Measurements from ENCODE around the gene BMPR1B. TPM values are rescaled to one million over a fixed set of nuclear protein-coding genes. Genes with fewer than 3 reads are reported as not detected.
"Not testable (repeated sequence)": the region's sequence is repeated elsewhere in the genome, so short reads cannot be mapped to it uniquely, and the experiment has no call there.

The BMPR1B gene
- total RNA-seq, 1 experiment from 2014 or later = 0.07 TPM

GRCh38 chr4:95027905-95028618, 270.3 kb downstream of the BMPR1B start:
- DNase-seq (ENCODE audit: low read depth) = no peak

DNA sequence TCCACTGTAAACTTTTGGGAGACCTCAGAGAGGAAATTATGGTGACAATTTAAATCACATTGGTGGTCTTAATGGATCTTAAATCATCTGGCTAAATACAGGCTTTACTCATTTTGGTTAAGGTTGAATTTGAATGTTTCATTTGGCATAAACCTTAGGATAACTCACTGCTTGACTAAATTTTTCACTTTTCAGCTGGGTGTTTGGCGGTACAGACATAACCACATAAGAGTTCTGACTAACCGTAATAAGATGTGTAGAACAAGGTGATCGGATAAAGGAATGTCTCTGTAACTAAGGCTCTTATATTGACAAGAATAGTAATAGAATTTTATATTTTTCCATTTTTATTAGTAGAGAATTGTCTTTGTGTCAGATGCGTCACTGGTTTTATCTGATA, 281.0 kb downstream of the BMPR1B start:
- DNase-seq (ENCODE audit: low read depth) = no peak

DNA sequence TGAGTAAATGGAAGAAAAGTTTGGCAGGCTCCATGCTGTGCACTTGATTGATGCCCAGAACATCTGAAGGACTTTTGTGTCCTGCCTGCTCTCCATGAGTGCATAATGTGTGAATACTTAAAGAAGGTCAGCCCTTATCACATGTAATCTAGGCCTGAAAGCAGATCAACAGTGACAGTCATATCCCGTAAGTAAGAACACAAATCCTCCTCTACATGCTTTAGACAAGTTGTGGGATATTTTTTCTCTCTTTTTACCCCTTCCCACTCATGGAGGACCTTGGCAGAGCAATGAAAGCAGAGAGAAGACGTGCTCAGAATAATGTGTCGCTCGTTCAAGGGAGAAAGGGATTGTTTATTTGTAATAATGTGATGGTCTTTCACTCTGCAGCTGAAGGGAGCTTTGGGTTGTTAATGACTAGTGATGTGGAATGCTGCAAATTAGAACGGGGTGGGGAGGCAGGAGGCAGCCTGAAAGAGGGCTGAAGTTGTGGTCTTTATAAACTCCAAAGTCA, 286.6 kb downstream of the BMPR1B start:
- DNase-seq (ENCODE audit: low read depth) = no peak

DNA sequence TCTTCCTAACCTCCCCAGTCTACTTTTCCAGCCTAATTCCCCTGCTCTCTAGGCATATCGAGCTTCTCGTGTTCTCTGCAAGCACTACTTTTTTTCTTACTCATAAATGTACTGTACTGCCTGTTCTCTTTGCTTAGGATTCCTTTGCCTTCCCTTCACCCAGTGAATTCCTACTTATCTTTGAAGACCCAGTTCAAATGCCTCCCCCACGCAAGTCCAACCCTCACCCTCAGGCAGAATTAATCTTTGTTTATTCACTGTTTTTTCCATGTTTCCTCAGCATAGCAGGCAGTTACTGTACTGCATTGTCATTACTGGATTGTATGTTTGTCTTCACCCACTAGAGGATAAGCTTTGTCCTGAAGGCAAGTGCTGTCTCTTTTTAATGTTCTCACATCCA, 287.7 kb downstream of the BMPR1B start:
- peak; percentile 2 for DNase-seq (ENCODE audit: low read depth)

DNA sequence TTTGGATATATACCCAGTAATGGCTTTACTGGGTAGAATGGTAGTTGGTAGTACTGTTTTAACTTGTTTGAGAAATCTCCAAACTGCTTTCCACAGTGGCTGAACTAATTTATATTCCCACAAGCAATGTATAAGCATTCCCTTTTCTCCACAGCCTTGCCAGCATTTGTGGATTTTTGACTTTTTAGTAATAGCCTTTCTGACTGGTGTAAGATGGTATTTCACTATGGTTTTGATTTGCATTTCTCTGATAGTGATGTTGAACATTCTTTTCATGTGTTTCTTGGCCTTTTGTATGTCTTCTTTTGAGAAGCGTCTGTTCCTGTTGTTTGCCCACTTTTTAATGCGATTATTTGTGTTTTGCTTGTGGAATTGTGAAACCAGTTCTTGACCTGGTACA, 290.5 kb downstream of the BMPR1B start:
- no peak for DNase-seq (ENCODE audit: low read depth)

GRCh38 chr4:95049551-95050233, 291.9 kb downstream of the BMPR1B start:
- no peak for DNase-seq (ENCODE audit: low read depth)

DNA sequence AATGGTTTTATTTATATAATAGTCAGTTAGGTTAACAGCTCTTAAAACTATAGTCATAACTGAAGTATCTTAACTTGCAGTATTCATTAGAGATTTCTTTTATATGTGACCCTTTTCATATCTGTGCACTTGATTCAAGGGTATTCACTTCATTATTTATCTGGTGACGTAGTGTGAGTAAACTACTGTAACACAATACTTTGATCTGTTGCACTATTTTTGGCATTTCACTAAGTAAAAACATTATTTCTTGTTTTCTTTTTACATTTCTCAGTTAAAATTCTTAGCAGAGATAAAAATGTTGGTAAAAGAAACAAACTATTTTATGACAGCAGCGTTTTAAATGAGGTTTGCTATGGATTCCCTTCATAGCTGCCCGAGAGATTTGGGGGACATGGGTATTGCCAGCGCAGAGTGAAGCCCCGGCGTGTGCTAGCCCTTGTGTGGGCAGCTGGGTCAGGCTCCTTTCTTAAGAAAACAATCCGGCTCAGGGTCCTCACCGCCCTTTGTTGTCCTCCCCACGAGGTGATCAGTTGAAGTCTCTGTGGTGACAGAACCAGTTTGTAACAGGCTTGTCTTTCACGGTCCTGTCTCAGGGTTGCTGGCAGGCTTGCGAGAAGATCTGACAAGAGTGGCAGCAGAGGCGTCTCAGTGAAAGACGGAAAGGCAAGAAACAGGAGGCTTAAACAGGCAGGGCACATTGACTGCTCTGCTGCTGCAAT, 293.4 kb downstream of the BMPR1B start:
- DNase-seq (ENCODE audit: low read depth) = no peak

DNA sequence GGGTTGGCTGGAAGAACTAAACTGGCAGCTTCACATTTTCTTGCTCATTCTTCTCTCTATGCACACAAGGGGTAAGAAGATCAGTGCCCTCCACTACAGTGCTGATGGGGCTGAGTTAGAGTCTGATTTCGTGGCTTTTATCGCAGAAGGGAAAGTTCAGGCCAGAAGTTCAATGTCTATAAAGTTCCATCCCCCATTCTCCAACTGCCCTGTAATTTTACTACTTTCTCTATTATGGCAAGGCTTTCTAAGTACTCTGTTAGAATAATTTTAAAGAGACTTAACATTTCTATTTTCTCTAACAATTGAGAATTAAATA, 293.9 kb downstream of the BMPR1B start:
- no peak for DNase-seq (ENCODE audit: low read depth)

GRCh38 chr4:95058991-95059390, 301.2 kb downstream of the BMPR1B start:
- no peak for DNase-seq (ENCODE audit: low read depth)

DNA sequence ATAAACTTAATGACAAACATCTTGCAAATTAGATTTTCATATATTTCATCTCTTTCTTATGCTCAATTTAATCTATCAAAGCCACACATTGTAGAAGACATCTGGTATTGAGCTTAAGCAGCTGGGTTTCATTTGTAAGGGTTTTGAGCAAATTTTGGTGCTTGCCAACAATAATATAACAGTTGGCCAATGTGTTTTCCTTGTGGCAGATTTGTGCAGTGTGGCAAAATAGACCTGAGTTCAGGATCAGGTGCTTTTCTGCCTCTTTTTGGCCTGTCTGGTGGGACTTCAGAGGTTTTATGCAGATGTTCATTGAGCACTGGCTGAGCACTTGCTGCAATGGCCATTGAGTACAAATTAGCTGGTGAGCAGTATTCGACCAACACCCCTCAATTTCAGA, 301.9 kb downstream of the BMPR1B start:
- no peak for DNase-seq (ENCODE audit: low read depth)

GRCh38 chr4:95061220-95061619, 303.5 kb downstream of the BMPR1B start:
- DNase-seq (ENCODE audit: low read depth) = no peak

DNA sequence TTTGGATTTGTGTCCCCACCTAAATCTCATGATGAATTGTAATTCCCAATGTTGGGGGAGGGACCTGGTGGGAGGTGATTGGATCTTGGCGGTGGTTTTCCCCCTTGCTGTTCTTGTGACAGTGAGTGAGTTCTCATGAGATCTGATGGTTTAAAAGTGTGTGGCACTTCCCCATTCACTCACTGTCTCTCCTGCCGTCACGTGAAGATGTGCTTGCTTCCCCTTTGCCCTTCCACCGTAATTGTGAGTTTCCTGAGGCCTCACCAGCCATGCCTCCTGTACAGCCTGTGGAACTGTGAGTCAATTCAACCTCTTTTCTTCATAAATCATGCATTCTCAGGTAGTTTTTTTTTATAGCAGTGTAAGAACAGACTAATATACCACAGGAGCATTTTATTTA, 304.0 kb downstream of the BMPR1B start:
- DNase-seq (ENCODE audit: low read depth) = not testable (repeated sequence)

DNA sequence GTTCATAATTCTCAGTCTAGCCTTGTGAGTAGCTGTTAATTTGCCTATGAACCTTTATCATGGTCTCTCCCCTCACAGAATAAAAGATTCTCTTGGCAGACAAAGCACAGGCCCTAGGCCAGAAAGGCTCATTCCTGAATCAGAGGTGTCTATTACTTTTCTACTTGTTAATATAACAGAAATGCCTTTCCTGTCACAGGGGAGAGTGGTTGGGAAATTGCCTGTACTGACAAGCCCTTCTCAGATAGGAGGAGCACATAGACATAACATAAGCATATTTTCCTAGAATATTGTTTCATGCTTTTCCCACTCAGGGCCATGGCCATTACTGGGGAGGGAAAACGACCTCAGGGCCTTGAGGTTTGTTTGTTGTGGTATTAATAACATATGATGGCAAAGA, 308.3 kb downstream of the BMPR1B start:
- DNase-seq (ENCODE audit: low read depth) = no peak

GRCh38 chr4:95068401-95068800, 310.6 kb downstream of the BMPR1B start:
- DNase-seq (ENCODE audit: low read depth) = no peak

GRCh38 chr4:95068818-95069478, 311.2 kb downstream of the BMPR1B start:
- DNase-seq (ENCODE audit: low read depth) = no peak

DNA sequence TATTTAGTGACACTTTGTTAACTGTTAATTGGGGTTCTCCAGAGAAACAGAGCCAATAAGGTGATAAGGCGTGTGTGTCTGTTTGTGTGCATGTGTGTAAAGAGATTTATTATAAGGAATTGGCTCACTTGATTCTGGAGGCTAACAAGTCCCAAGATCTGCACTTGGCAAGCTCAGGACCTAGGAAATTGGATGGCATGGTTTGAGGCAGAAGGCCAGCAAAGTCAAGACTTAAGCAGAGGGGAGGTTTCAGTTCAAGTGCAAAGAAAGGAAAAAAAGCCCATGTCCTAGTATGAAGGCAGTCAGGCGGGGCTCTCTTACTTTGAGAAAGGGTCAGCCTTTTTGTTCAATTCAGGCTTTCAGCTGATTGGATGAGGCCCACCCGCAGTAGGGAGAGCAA, 314.1 kb downstream of the BMPR1B start:
- DNase-seq (ENCODE audit: low read depth) = no peak

GRCh38 chr4:95073646-95074045, 315.9 kb downstream of the BMPR1B start:
- DNase-seq (ENCODE audit: low read depth) = no peak

DNA sequence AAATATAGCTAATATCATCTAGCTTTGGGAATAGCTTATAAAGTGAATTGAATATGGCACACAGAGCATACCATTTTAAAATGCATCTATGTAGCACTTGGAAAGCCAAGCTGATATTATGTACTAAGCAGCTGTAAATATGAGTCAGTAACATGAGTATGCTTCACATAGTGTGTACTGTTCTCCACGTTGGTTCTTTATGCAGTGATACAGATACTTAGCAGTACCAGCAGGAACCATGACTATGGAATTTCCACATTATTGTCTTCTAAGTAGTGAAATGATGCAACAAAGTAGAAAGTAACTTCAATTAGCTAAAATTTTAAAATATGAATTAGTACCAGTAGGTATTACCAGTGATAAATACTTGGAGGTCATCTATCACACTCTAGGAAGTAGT, 320.1 kb downstream of the BMPR1B start:
- no peak for DNase-seq (ENCODE audit: low read depth)

GRCh38 chr4:95080969-95081368, 323.2 kb downstream of the BMPR1B start:
- no peak for DNase-seq (ENCODE audit: low read depth)

DNA sequence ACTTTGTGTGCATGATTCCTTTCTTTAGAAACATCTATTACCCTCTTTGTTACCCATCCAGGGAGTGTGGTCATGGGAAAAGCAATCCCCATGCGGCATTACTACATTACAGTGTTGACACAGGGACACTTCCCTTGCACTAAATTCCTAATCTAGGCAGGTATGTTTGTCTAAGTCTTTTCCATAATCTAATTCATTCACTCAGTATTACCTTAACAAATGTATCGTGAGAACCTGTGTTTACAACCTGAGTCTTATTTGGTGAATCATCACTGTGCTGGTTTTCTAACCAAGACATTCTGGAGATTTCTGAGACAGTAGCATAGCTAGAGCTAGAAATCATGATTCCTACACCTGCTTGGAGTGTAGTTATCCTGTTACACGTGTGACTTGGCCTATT, 326.8 kb downstream of the BMPR1B start:
- no peak for DNase-seq (ENCODE audit: low read depth)

- no peak for DNase-seq (ENCODE audit: low read depth)
Measured at GRCh38 chr4:95085124-95085833, 327.5 kb downstream of the BMPR1B start.

- DNase-seq (ENCODE audit: low read depth) = peak; percentile 6
Measured at GRCh38 chr4:95086551-95086950, 328.8 kb downstream of the BMPR1B start.
